LNCAP (cell line): Measurements from ENCODE around the gene OR2T10.

ENCODE experiments used
- CTCF ChIP-seq: fragments of 450-650 bp; IDR thresholded peaks from 2 replicates; pipeline ENCODE4 v1.5.1; 2017; ENCODE audit warnings: mild to moderate bottlenecking

OR2T10 gene

GRCh38 chr1:248599396-248599795 lies 1.9 kb upstream of the OR2T10 start:
- TF ChIP-seq CTCF, result no peak

DNA sequence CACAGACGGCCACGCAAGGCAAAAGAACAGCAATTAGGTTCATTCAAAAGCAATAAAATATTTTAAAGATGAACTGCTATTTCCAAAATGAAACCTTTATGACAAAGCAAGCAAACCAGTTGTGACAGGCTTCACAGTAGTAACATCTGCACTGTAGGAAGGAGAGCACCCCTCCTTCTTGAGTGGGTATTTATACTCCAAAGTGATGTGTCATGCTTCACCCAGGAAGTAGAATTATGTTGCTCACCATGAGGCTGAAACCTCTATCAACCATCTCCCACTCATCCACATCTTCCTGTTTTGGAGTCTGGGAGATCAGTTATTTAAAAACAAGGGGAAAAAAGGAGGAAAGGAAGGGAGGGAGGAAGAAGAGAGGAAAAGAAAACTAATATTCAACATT lies 885 bp downstream of the OR2T10 start:
- TF ChIP-seq CTCF, result no peak

DNA sequence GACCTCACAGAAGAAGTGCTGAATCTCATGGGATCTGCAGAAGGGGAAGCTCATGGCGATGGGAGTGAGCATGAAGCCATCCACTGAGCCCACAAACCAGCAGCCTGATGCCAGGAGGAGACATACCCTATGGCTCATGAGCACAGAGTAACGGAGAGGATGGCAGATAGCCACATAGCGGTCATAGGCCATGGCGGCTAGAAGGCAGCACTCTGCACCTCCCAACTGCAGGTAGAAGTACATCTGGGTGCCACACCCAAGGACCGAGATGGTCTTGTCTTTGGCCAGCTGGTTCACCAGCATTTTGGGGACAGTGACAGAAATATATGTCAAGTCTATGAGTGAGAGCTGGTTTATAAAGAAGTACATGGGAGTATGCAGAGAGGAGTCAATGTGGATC lies 4.3 kb downstream of the OR2T10 start:
- no peak for TF ChIP-seq CTCF

GRCh38 chr1:248592655-248593054 lies 4.8 kb downstream of the OR2T10 start:
- no peak for TF ChIP-seq CTCF

GRCh38 chr1:248590055-248590454 lies 7.4 kb downstream of the OR2T10 start:
- TF ChIP-seq CTCF, result no peak

DNA sequence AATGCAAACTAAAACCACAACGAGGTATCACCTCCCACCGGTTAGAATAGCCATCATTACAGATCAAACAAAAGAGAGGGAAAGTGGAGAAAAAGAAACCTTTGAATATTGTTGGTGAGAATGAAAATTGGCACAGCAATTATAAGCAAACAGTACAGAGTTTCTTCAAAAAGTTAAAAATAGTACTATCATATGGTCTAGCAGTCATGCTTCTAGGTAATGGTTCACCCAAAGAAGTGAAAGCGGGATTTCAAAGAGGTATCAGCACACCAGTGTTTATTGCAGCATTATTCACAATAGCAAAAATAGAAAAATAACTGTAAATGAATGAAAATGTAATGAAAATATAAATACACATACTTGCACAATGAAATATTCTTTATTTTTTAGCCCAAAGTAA lies 8.2 kb downstream of the OR2T10 start:
- TF ChIP-seq CTCF, result no peak

DNA sequence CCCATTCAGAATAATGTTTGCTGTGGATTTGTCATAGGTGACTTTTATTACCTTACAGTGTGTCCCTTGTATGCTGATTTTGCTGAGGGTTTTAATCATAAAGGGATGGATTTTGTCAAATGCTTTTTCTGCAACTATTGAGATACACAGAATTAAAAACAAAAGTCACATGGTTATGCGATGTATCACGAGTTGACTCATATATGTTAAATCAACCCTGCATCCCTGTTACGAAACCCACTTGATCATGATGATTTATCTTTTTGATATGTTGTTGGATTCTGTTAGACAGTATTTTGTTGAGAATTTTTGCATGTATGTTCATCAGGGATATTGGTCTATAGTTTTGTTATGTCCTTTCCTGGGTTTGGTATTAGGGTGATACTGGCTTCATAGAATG lies 12.2 kb downstream of the OR2T10 start:
- TF ChIP-seq CTCF, result no peak

GRCh38 chr1:248576260-248576980 lies 21.1 kb downstream of the OR2T10 start:
- no peak for TF ChIP-seq CTCF
